GM10248 (cell line): Measurements from ENCODE around the gene CCL16.

Experiments used
- CTCF ChIA-PET: fragments of 300-600 bp; sonication (Branson Sonifier 250); formaldehyde crosslinking; extraction: SDS; loops from one replicate; lab custom pipeline; 2021; ENCODE audit warnings: antibody characterized with exemption; lab: Yijun Ruan, JAX
- POLR2A ChIA-PET: fragments of 350-650 bp; sonication (Branson Sonifier 250); formaldehyde crosslinking; extraction: SDS; loops from one replicate; lab custom pipeline; 2020; ENCODE audit warnings: antibody characterized with exemption; lab: Yijun Ruan, JAX
- DNase-seq: peaks from one replicate; pipeline ENCODE4 v3.0.0; 2012; ENCODE audit errors: extremely low spot score
- TF ChIP-seq, protein P1 (sequence below): IDR thresholded peaks from 2 replicates; pipeline ENCODE4 v1.5.1; 2012; ENCODE audit warnings: mild to moderate bottlenecking, low read depth; ENCODE audit errors: extremely low read depth, missing control alignments, control extremely low read depth

Gene CCL16

DNA sequence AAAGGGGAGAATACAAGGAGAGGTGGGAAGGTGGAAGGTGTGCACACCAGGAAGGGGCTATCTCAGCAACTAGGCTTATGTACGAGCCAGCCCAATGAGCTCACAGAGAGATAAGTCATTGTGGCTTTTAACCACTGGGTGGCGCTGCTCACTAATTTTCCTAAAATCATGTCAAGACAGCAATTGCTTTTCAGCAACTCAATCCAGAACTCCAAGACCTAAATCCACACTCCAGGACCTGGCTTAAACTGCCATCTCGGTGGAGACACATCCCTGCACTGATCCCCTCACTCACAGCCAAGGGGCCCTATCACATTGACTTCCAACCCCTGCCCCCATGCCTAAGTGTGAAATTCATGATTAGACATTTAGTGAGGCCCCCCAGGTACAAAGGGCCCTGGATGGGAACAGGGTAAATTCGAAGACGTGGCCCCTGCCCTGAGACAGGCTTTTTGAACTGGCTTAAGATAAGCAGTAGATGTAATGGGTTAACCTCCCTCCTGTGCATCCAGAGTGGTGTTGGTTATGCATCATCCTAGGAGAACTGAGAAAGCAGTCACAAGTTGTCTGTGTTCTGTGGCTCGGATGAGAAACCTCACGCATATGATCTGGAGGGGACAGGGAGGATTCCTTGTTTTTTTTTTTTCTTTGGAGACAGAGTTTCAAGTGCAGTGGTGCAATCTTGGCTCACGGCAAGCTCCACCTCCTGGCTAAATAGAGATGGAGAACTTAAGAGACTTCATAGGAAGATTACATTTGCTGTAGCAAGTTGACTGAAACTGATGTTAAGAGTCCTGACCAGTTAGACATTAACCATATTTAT is 11.5 kb downstream of the CCL16 start:
- TF ChIP-seq, protein P1, sequence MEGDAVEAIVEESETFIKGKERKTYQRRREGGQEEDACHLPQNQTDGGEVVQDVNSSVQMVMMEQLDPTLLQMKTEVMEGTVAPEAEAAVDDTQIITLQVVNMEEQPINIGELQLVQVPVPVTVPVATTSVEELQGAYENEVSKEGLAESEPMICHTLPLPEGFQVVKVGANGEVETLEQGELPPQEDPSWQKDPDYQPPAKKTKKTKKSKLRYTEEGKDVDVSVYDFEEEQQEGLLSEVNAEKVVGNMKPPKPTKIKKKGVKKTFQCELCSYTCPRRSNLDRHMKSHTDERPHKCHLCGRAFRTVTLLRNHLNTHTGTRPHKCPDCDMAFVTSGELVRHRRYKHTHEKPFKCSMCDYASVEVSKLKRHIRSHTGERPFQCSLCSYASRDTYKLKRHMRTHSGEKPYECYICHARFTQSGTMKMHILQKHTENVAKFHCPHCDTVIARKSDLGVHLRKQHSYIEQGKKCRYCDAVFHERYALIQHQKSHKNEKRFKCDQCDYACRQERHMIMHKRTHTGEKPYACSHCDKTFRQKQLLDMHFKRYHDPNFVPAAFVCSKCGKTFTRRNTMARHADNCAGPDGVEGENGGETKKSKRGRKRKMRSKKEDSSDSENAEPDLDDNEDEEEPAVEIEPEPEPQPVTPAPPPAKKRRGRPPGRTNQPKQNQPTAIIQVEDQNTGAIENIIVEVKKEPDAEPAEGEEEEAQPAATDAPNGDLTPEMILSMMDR: peak; percentile 85
- ChIA-PET CTCF (interaction anchor here (0.6 to 19.4 kb wide), 50 partner anchors 8 to 513 kb away, joined by 3 to 420 read pairs (median 4); partner anchors contain the start of genes CCL14, CCL16 and CCL4L2), POLR2A (no interaction called here)
- peak; percentile 70 for DNase-seq

DNA sequence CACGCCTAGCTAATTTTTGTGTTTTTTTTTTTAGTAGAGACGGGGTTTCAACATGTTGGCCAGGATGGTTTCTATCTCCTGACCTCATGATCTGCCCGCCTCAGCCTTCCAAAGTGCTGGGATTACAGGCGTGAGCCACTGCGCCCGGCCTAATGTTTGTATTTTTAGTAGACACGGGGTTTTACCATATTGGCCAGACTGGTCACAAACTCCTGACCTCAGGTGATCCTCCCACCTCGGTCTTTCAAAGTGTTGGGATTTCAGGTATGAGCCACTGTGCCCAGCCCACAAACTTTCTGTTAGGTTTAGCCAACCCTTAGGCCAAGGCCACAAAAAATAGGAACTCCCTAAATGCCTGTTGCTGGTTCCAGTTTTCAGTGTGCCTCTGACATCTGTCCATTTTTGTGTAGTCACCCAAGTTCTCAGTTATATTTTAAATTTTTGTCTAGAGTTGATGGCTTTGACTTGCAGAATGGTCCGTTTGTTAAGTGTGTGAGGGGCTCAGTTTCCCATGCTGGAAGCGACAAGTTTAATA is 12.7 kb downstream of the CCL16 start:
- TF ChIP-seq, protein P1: no peak
- ChIA-PET CTCF (interaction anchor here (0.7 to 19.4 kb wide), 27 partner anchors 10 to 514 kb away, joined by 3 to 420 read pairs (median 5); partner anchors contain the start of genes CCL14, CCL16 and CCL4L2), POLR2A (no interaction called here)
- DNase-seq: no peak

DNA sequence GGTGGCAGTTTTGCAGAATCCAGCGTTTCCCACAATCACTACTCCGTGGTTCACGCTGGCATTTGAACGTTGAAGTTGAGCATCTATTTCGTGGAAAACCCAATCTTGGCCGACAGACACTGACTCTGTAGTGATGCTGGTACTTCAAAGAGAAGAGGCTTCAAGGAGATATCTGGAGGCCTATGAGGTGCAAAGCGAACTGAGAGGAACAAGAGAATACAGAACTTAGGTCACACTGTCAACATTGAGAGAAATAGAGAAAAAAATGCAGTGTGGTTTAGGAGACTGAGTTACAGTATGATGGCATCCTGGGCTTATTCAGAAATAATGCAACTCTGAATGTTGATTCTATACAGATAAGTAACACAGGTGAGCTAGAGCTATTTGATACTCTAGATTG is 16.0 kb downstream of the CCL16 start:
- no peak for DNase-seq
- ChIA-PET POLR2A (no interaction called here), CTCF (interaction anchor here (19.4 kb wide), 1 partner anchor 183 kb away, joined by 420 read pairs; no protein-coding TSS in a partner anchor)
- TF ChIP-seq, protein P1: no peak

DNA sequence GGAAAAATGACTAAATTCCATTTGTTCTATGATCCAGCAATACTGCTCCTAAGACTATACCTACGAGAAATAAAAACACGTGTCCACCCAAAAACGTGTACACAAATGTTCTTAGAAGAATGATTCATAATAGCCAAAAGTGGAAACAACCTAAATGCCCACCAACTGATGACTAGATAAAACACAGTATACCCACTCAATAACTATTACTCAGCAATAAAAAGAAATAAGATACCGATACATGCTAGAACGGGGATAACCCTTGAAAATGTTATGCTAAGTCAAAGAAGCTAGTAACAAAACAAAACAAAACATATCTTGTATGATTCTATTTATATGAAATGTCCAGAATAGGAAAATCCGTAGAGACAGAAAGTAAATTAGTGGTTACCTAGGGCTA is 17.6 kb downstream of the CCL16 start:
- TF ChIP-seq, protein P1: no peak
- DNase-seq: no peak
- ChIA-PET POLR2A (no interaction called here), CTCF (interaction anchor here (0.9 to 1.8 kb wide), 4 partner anchors 12 to 520 kb away, joined by 4 to 7 read pairs (median 4); no protein-coding TSS in a partner anchor)

DNA sequence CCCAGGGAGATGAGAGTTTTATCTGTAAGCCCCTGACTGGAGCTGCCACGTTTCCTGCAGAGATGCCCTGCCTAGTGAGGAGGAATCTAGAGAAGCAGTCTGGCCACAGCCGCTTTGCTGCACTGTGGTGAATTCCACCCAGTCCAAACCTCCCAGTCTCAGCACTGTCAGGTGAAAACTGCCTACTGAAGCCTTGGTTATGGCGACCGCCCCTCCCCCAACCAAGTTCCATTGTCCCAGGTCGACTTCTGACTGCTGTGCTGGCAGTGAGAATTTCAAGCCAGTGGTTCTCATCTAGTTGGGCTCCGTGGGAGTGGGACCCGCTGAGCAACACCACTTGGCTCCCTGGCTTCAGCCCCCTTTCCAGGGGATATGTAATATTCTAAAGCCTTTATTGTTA is 27.6 kb downstream of the CCL16 start:
- ChIA-PET POLR2A (no interaction called here), CTCF (no interaction called here)
- TF ChIP-seq, protein P1: no peak
- no peak for DNase-seq

DNA sequence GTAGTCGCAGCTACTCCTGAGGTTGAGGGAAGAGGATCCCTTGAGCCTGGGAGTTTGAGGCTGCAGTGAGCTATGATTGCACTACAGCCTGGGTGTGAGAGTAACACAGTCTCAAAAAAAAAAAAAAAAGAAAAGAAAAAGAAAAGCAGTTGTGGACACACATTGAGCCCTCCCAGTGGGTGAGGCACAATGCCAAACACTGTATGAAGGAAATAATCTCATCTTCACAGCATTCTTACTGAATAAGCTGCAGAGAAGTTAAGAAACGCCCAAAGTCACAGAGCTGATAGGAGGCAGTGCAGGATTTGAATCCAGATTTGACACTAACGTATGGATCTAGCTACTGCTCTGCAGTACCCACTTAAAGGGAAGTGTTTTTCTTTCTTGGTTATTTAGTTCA is 31.9 kb downstream of the CCL16 start:
- TF ChIP-seq, protein P1: no peak
- ChIA-PET POLR2A (no interaction called here), CTCF (interaction anchor here (0.8 to 2.5 kb wide), 4 partner anchors 10 to 199 kb away, joined by 3 to 11 read pairs (median 8); no protein-coding TSS in a partner anchor)
- no peak for DNase-seq
